Measurements from ENCODE around the gene UBIAD1.
"Not testable (repeated sequence)": the region's sequence is repeated elsewhere in the genome, so short reads cannot be mapped to it uniquely, and the experiment has no call there.

UBIAD1 gene

GRCh38 chr1:11279630-11280029, 6.6 kb downstream of the UBIAD1 start:
- DNase-seq (ENCODE audit: low spot score), result no peak

- DNase-seq (ENCODE audit: low spot score), result no peak
These were observed 7.8 kb downstream of the UBIAD1 start for GRCh38 chr1:11280719-11281376.

GRCh38 chr1:11281518-11282331, 8.7 kb downstream of the UBIAD1 start:
- DNase-seq (ENCODE audit: low spot score), result no peak

- DNase-seq (ENCODE audit: low spot score), result no peak
These were observed 10.2 kb downstream of the UBIAD1 start for GRCh38 chr1:11283151-11283550.

GRCh38 chr1:11284784-11285183, 11.8 kb downstream of the UBIAD1 start:
- no peak for DNase-seq (ENCODE audit: low spot score)

- DNase-seq (ENCODE audit: low spot score), result peak; percentile 33
These were observed 13.1 kb downstream of the UBIAD1 start for GRCh38 chr1:11285883-11286734.

GRCh38 chr1:11286735-11287410, 13.9 kb downstream of the UBIAD1 start:
- no peak for DNase-seq (ENCODE audit: low spot score)

- DNase-seq (ENCODE audit: low spot score), result no peak
These were observed 16.1 kb downstream of the UBIAD1 start for GRCh38 chr1:11289064-11289463.

- DNase-seq (ENCODE audit: low spot score), result no peak
These were observed 18.1 kb downstream of the UBIAD1 start for GRCh38 chr1:11291049-11291448.

GRCh38 chr1:11293856-11294255, 20.9 kb downstream of the UBIAD1 start:
- no peak for DNase-seq (ENCODE audit: low spot score)

- DNase-seq (ENCODE audit: low spot score), result no peak
These were observed 22.0 kb downstream of the UBIAD1 start for GRCh38 chr1:11294951-11295350.

- no peak for DNase-seq (ENCODE audit: low spot score)
These were observed 22.9 kb downstream of the UBIAD1 start for GRCh38 chr1:11295905-11296304.

GRCh38 chr1:11297774-11298173, 24.8 kb downstream of the UBIAD1 start:
- DNase-seq (ENCODE audit: low spot score), result not testable (repeated sequence)

GRCh38 chr1:11298390-11299224, 25.6 kb downstream of the UBIAD1 start:
- no peak for DNase-seq (ENCODE audit: low spot score)

GRCh38 chr1:11299225-11299574, 26.2 kb downstream of the UBIAD1 start:
- DNase-seq (ENCODE audit: low spot score), result no peak

GRCh38 chr1:11301601-11302000, 28.6 kb downstream of the UBIAD1 start:
- DNase-seq (ENCODE audit: low spot score), result no peak

- no peak for DNase-seq (ENCODE audit: low spot score)
These were observed 29.4 kb downstream of the UBIAD1 start for GRCh38 chr1:11302366-11302765.

- DNase-seq (ENCODE audit: low spot score), result not testable (repeated sequence)
These were observed 32.5 kb downstream of the UBIAD1 start for GRCh38 chr1:11305516-11305915.

- DNase-seq (ENCODE audit: low spot score), result no peak
These were observed 34.9 kb downstream of the UBIAD1 start for GRCh38 chr1:11307852-11308251.

- DNase-seq (ENCODE audit: low spot score), result no peak
These were observed 35.8 kb downstream of the UBIAD1 start for GRCh38 chr1:11308699-11309224.

- no peak for DNase-seq (ENCODE audit: low spot score)
These were observed 36.4 kb downstream of the UBIAD1 start for GRCh38 chr1:11309385-11309784.

Measured in cerebellar cortex (tissue), 1 donor.